ENCODE measurements around the gene SLC1A5. TPM values are rescaled to one million over a fixed set of nuclear protein-coding genes. Genes with fewer than 3 reads are reported as not detected.

The SLC1A5 gene
- total RNA-seq, 2 experiments from 2014 or later, result 145 to 161 TPM

DNA sequence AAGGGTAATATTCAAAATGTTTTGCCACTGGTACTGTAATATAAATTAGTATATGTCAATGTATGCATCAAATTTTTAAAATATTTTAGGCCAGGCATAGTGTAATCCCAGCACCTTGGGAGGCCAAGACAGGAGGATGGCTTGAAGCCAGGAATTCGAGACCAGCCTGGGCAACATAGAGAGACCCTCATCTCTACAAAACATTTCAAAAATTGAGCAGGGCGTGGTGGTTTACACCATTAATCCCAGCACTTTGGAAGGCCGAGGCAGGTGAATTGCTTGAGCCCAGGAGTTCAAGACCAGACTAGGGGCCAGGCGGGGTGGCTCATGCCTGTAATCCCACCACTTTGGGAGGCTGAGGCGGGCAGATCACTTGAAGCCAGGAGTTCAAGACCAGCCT lies 28.0 kb downstream of the SLC1A5 start:
- H3K9me3 ChIP-seq (ENCODE audit: low read length), result no peaks in the 10 kb centered on the region
- ChIA-PET CTCF (ENCODE audit: unreplicated experiment) (no interaction called here), POLR2A (no interaction called here)
- no peaks in the 10 kb centered on the region for H4K20me1 ChIP-seq (ENCODE audit: insufficient read depth, low read length)
- no peak for DNase-seq (ENCODE audit: low spot score)
- peaks cover 12% of the 10 kb centered on the region; the same call in 1 of the 2 replicates for H3K36me3 ChIP-seq (ENCODE audit: insufficient read depth, low read length)
- no peaks in the 10 kb centered on the region for H3K4me1 ChIP-seq (ENCODE audit: insufficient read depth, low read length, poor library complexity, severe bottlenecking)
- H3K4me3 ChIP-seq (ENCODE audit: low read depth, low read length, poor library complexity, severe bottlenecking), result no peak overlapping the region
- H3K27ac ChIP-seq (ENCODE audit: low read depth, low read length, poor library complexity, severe bottlenecking), result no peak overlapping the region
- intact Hi-C loops (cut with micrococcal nuclease; ENCODE audit: unreplicated experiment), result no loop called here
- H3K9me2 ChIP-seq (ENCODE audit: insufficient read depth, low read length), result no peaks in the 10 kb centered on the region
- H3K79me2 ChIP-seq (ENCODE audit: insufficient read depth, low read depth, low read length), result no peaks in the 10 kb centered on the region
- no peak overlapping the region for H2AFZ ChIP-seq (ENCODE audit: low read length)
- no TSS peak for BruUV-seq (replicated peaks)
- H3K4me2 ChIP-seq (ENCODE audit: low read length), result no peak overlapping the region
- no peak for TF ChIP-seq EZH2phosphoT487 (IDR thresholded peaks at IDR 0.05; ENCODE audit: borderline replicate concordance, low read depth, low read length)
- TF ChIP-seq, protein P1, sequence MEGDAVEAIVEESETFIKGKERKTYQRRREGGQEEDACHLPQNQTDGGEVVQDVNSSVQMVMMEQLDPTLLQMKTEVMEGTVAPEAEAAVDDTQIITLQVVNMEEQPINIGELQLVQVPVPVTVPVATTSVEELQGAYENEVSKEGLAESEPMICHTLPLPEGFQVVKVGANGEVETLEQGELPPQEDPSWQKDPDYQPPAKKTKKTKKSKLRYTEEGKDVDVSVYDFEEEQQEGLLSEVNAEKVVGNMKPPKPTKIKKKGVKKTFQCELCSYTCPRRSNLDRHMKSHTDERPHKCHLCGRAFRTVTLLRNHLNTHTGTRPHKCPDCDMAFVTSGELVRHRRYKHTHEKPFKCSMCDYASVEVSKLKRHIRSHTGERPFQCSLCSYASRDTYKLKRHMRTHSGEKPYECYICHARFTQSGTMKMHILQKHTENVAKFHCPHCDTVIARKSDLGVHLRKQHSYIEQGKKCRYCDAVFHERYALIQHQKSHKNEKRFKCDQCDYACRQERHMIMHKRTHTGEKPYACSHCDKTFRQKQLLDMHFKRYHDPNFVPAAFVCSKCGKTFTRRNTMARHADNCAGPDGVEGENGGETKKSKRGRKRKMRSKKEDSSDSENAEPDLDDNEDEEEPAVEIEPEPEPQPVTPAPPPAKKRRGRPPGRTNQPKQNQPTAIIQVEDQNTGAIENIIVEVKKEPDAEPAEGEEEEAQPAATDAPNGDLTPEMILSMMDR (conservative IDR thresholded peaks at IDR 0.05; ENCODE audit: low read length), result no peak

DNA sequence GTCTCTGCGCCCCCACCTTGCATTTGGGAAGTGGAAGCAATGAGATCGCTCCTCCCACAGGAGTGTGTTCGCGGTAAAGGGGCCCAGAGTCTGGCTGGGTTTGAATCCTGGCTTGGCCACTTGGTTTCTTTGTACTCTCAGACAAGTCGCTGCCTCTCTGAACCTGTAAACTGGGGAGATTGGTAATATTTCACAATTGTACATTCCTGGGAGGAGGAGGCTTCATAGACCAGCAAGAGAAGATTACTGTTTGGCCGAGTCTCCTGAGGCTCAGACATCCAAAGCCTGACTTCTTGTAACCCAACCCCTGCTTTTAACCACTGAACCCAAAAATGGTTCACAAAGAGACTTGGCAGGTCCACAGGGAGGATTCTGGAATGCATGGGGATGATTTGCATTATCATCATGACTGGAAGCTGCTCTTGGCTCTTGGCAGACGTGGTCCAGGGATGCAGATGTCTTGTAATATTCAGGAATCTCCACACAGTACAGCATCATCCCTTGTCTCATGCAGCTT lies 28.5 kb downstream of the SLC1A5 start:
- DNase-seq (ENCODE audit: low spot score), result no peak
- H3K4me1 ChIP-seq (ENCODE audit: insufficient read depth, low read length, poor library complexity, severe bottlenecking), result no peaks in the 10 kb centered on the region
- POLR2A ChIA-PET, result no interaction called here
- intact Hi-C loops (cut with micrococcal nuclease; ENCODE audit: unreplicated experiment), result loop anchor here (5.0 kb wide), 2 partner anchors 62 to 232 kb away; no protein-coding TSS in a partner anchor
- H2AFZ ChIP-seq (ENCODE audit: low read length), result no peak overlapping the region
- H3K27ac ChIP-seq (ENCODE audit: low read depth, low read length, poor library complexity, severe bottlenecking), result no peak overlapping the region
- BruUV-seq (replicated peaks), result no TSS peak
- no peaks in the 10 kb centered on the region for H3K9me2 ChIP-seq (ENCODE audit: insufficient read depth, low read length)
- no peak overlapping the region for H3K4me3 ChIP-seq (ENCODE audit: low read depth, low read length, poor library complexity, severe bottlenecking)
- H3K36me3 ChIP-seq (ENCODE audit: insufficient read depth, low read length), result peaks cover 12% of the 10 kb centered on the region; the same call in 1 of the 2 replicates
- H3K79me2 ChIP-seq (ENCODE audit: insufficient read depth, low read depth, low read length), result no peaks in the 10 kb centered on the region
- no peaks in the 10 kb centered on the region for H4K20me1 ChIP-seq (ENCODE audit: insufficient read depth, low read length)
- TF ChIP-seq, protein P1 (conservative IDR thresholded peaks at IDR 0.05; ENCODE audit: low read length), result no peak
- no peak for TF ChIP-seq EZH2phosphoT487 (IDR thresholded peaks at IDR 0.05; ENCODE audit: borderline replicate concordance, low read depth, low read length)
- no peak overlapping the region for H3K4me2 ChIP-seq (ENCODE audit: low read length)
- CTCF ChIA-PET (ENCODE audit: unreplicated experiment), result no interaction called here
- H3K9me3 ChIP-seq (ENCODE audit: low read length), result no peaks in the 10 kb centered on the region

DNA sequence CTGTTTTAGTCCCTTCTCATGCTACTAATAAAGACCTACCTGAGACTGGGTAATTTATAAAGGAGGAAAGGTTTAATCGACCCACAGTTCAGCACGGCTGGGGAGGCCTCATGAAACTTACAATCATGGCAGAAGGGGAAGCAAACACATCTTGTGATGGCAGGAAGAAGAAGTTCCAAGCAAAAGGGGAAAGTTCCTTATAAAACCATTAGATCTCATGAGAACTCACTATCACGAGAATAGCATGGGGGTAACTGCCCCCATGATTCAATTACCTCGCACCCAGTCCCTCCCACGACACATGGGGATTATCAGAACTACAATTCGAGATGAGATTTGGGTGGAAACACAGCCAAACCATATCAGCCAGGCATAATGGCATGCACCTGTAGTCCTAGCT lies 29.2 kb downstream of the SLC1A5 start:
- no peaks in the 10 kb centered on the region for H3K4me1 ChIP-seq (ENCODE audit: insufficient read depth, low read length, poor library complexity, severe bottlenecking)
- intact Hi-C loops (cut with micrococcal nuclease; ENCODE audit: unreplicated experiment), result loop anchor here (5.0 kb wide), 2 partner anchors 63 to 233 kb away; no protein-coding TSS in a partner anchor

More for the DNA sequence above, 29.2 kb downstream of the SLC1A5 start:
- H3K9me3 ChIP-seq (ENCODE audit: low read length), result no peaks in the 10 kb centered on the region
- H3K4me2 ChIP-seq (ENCODE audit: low read length), result no peak overlapping the region
- DNase-seq (ENCODE audit: low spot score), result no peak
- H3K36me3 ChIP-seq (ENCODE audit: insufficient read depth, low read length), result peaks cover 12% of the 10 kb centered on the region; the same call in 1 of the 2 replicates
- no peak overlapping the region for H3K27ac ChIP-seq (ENCODE audit: low read depth, low read length, poor library complexity, severe bottlenecking)
- no peaks in the 10 kb centered on the region for H3K79me2 ChIP-seq (ENCODE audit: insufficient read depth, low read depth, low read length)
- no peak for TF ChIP-seq EZH2phosphoT487 (IDR thresholded peaks at IDR 0.05; ENCODE audit: borderline replicate concordance, low read depth, low read length)
- TF ChIP-seq, protein P1 (conservative IDR thresholded peaks at IDR 0.05; ENCODE audit: low read length), result no peak
- no peaks in the 10 kb centered on the region for H4K20me1 ChIP-seq (ENCODE audit: insufficient read depth, low read length)
- H2AFZ ChIP-seq (ENCODE audit: low read length), result no peak overlapping the region
- no peak overlapping the region for H3K4me3 ChIP-seq (ENCODE audit: low read depth, low read length, poor library complexity, severe bottlenecking)
- CTCF ChIA-PET (ENCODE audit: unreplicated experiment), result no interaction called here
- BruUV-seq (replicated peaks), result no TSS peak
- POLR2A ChIA-PET, result no interaction called here
- H3K9me2 ChIP-seq (ENCODE audit: insufficient read depth, low read length), result no peaks in the 10 kb centered on the region
